Upper lobe of left lung (tissue), 6 donors: Measurements from ENCODE around the gene ATOX1. TPM values are rescaled to one million over a fixed set of nuclear protein-coding genes. Genes with fewer than 3 reads are reported as not detected.

Experiments used
- ATAC-seq, 2 donors: fragments of 200-7000 bp; cut with Tn5 transposase; one replicate each; pipeline ENCODE4 v1.9.1; 2022; ENCODE audit warnings: mild to moderate bottlenecking in 2 of 2, moderate library complexity in 2 of 2; ENCODE audit not compliant: low FRiP score in 2 of 2
- DNase-seq, 2 donors: peaks; one replicate each; pipeline ENCODE4 v3.0.0-alpha.2; 2019 to 2020
- H3K27ac ChIP-seq, 4 donors: fragments of 200-600 bp; sonication (generic); one replicate each; pipeline ENCODE4 v1.5.1; 2016 to 2019
- H3K27me3 ChIP-seq, 4 donors: fragments of 200-600 bp; sonication (generic); one replicate each; pipeline ENCODE4 v1.5.1; 2017 to 2019
- H3K36me3 ChIP-seq, 4 donors: fragments of 200-600 bp; sonication (generic); one replicate each; pipeline ENCODE4 v1.5.1; 2016 to 2019
- H3K4me1 ChIP-seq, 4 donors: fragments of 200-600 bp; sonication (generic); one replicate each; pipeline ENCODE4 v1.5.1; 2018 to 2019
- H3K4me3 ChIP-seq, 4 donors: fragments of 200-600 bp; sonication (generic); one replicate each; pipeline ENCODE4 v1.5.1; 2017 to 2019; ENCODE audit warnings: mild to moderate bottlenecking in 2 of 4, moderate library complexity in 1 of 4
- H3K9me3 ChIP-seq, 4 donors: fragments of 200-600 bp; sonication (generic); one replicate each; pipeline ENCODE4 v1.5.1; 2018 to 2019
- EP300 ChIP-seq, 4 donors: sonication (generic); formaldehyde crosslinking; IDR thresholded peaks; one replicate each; pipeline ENCODE4 v1.5.1; 2017; ENCODE audit warnings: antibody characterized with exemption in 4 of 4, control low read depth in 2 of 4
- POLR2A ChIP-seq, 4 donors: fragments of 450-650 bp; IDR thresholded peaks; one replicate each; pipeline ENCODE4 v1.5.1; 2016 to 2017; ENCODE audit warnings: antibody characterized with exemption in 4 of 4, mild to moderate bottlenecking in 2 of 4
- POLR2AphosphoS5 ChIP-seq, 2 donors: sonication (generic); formaldehyde crosslinking; IDR thresholded peaks; one replicate each; pipeline ENCODE4 v1.5.1; 2017; ENCODE audit warnings: antibody characterized with exemption in 2 of 2
- WGBS, 2 donors: methylation state at CpG; one replicate each; pipeline ENCODE4 v1.1.5; 2017 to 2018; 5-methylcytosine and 5-hydroxymethylcytosine counted together
- small RNA-seq, 4 donors: library from RNA; depleted of rRNA; stranded (forward); fragments of <200 nt; gene quantifications; one replicate each; pipeline ENCODE3, GENCODE V24; 2016
- total RNA-seq, 6 donors: library from RNA; depleted of rRNA in 4 of 6; stranded (reverse); fragments of >200 nt in 4 of 6; gene quantifications; one replicate each; pipeline versions ENCODE4 v1.1.0 to v1.2.1, GENCODE V29; 2016 to 2021
- TF ChIP-seq, protein P1 (sequence below), 6 experiments: fragments of 450-650 bp in 4 of 6; fragments of 200-600 bp in 2 of 6; sonication (generic) in 2 of 6; IDR thresholded peaks; one replicate each; pipeline ENCODE4 v1.5.1; 2016 to 2019; ENCODE audit warnings: antibody characterized with exemption in 6 of 6
- donor health status: DM: no; HTN: no; CAD: no; lungs with moderate emphysema.
- donor health status: DM: no; HTN: yes; CAD: no; lungs with severe emphysema.

Gene ATOX1
- total RNA-seq, 6 donors from 2014 or later: 57.6 to 87.0 (median 66.9) TPM

DNA sequence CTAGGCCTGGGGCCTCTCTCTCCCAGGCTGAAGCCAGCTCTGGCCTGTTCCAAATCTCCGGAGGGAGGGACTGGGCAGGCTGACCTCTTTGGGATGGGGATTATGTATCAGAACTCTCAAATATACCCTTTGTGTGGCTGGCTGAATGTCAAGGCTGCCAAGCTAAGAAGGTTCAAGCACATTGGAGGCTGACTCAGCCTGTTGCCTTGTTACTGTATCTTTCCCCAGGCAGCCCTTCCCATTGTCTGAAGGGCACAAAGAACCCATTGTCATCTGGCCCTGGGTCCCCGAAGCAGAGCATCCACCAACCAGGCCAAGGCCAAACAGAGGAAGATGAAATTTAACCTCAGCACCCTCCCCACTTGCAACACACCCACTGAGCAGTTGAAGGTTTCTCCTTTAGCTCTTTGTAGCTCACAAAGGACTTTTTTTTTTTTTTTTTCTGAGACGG lies 64.4 kb downstream of the ATOX1 start:
- Histone ChIP-seq H3K27me3 (no peaks in the 10 kb centered on the region), H3K27ac (no peak overlapping the region), H3K4me3 (no peak overlapping the region), H3K4me1 (peaks cover 0 to 3% (median 0%) of the 10 kb centered on the region in 4 donors), H3K36me3 (no peaks in the 10 kb centered on the region), H3K9me3 (no peaks in the 10 kb centered on the region)
- DNase-seq (no peak), ATAC-seq (no peak)
- TF ChIP-seq, protein P1, sequence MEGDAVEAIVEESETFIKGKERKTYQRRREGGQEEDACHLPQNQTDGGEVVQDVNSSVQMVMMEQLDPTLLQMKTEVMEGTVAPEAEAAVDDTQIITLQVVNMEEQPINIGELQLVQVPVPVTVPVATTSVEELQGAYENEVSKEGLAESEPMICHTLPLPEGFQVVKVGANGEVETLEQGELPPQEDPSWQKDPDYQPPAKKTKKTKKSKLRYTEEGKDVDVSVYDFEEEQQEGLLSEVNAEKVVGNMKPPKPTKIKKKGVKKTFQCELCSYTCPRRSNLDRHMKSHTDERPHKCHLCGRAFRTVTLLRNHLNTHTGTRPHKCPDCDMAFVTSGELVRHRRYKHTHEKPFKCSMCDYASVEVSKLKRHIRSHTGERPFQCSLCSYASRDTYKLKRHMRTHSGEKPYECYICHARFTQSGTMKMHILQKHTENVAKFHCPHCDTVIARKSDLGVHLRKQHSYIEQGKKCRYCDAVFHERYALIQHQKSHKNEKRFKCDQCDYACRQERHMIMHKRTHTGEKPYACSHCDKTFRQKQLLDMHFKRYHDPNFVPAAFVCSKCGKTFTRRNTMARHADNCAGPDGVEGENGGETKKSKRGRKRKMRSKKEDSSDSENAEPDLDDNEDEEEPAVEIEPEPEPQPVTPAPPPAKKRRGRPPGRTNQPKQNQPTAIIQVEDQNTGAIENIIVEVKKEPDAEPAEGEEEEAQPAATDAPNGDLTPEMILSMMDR (IDR thresholded peaks at IDR 0.05): no peak
- TF ChIP-seq POLR2A (IDR thresholded peaks at IDR 0.05) (no peak), POLR2AphosphoS5 (IDR thresholded peaks at IDR 0.05) (no peak), EP300 (IDR thresholded peaks at IDR 0.05) (no peak)
- 89 to 91% methylated on average over 3 of the region's 3 CpGs for WGBS, 2 donors

Small RNA genes within 50 kb of the gene (small RNA-seq; reads per million reads assigned to genes)
- 0 reads per million in 4 donors for gene RN7SKP232

Other genes with a start within 250 kb of the ATOX1 start
- 1 to 10 TPM in 1 of 6 donors, under 1 TPM in 4, not detected in 1; under 0.01 to 2.3 (median 0.06) TPM for gene FAT2, start 167.3 kb downstream of the ATOX1 start, total RNA-seq
- gene SPARC, start 71.7 kb downstream of the ATOX1 start, total RNA-seq: 1,000 to 10,000 TPM in 1 of 6 donors, 100 to 1,000 TPM in 5; 234 to 1,553 (median 581) TPM
- 100 to 1,000 TPM in 2 of 6 donors, 10 to 100 TPM in 4; 40.9 to 169 (median 81.6) TPM for gene G3BP1, start 13.3 kb upstream of the ATOX1 start, total RNA-seq
- not detected for gene GLRA1, start 166.2 kb upstream of the ATOX1 start, total RNA-seq